Measurements from ENCODE around the gene ADH1A. TPM values are rescaled to one million over a fixed set of nuclear protein-coding genes. Genes with fewer than 3 reads are reported as not detected.
"Not testable (repeated sequence)": the region's sequence is repeated elsewhere in the genome, so short reads cannot be mapped to it uniquely, and the experiment has no call there.

The ADH1A gene
- polyA plus RNA-seq, 3 donors: 0.60 to 2.3 (median 1.6) TPM

GRCh38 chr4:99282731-99283130 lies 8.1 kb downstream of the ADH1A start:
- no peak for DNase-seq

- DNase-seq: no peak
Observed at GRCh38 chr4:99281261-99281660, 9.5 kb downstream of the ADH1A start.

DNA sequence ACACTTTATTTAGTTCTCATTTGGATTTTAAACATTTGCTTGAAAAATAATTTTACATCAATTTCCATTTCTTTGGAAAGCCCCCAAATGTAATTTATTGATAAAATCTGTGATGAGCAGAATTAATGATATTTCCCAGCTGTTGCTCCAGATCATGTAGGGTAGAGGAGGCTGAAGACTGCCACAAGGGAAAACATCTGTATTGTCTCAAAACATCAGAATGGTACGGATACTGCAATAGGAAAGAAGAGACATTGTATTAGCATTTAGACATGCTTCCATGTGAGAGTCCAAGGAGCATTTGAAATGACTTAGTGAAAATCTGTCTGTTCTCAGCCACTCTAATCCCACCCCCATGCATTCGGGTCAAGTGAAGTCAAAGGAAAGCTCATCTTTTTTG lies 14.4 kb downstream of the ADH1A start:
- DNase-seq: peak; percentile 9

DNA sequence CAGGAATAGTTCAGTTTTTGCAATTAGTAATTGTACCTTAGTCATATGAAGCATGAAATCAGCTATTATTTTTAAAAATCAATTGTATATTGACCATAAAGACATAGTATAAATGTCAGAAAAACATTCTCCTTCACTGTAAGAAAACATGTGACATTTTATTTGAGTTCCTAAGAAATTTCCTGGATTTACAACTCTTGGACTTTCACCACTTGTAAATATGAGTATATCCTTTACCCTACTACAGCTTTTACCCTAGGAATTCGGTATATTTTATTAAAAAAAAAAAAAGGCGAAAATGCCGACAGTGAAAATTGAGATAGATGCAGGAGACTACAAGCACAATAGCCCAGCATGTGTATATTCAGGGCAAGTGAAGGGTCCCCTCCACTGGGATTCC lies 14.9 kb downstream of the ADH1A start:
- DNase-seq: no peak

- DNase-seq: no peak
Observed at GRCh38 chr4:99275050-99275449, 15.7 kb downstream of the ADH1A start.

- no peak for DNase-seq
Observed at GRCh38 chr4:99273704-99274103, 17.1 kb downstream of the ADH1A start.

DNA sequence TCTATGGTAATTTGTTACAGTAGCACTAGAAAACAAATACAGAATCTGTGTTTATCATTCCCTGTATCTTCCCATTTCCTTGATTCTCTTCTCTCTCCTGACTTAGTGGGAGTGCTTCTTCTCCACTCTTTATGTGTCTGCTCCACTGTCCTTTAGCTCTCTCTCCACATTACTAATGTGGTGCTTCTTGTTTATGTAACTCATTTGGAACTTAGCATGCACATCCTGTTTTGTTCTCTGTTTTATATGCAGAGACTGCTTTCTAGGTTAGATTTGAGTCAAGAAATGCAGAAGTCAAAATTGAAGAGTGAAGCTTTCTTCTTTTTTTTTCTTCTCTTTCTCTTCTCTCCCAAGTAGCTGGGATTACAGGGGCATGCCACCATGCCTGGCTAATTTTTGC lies 25.9 kb downstream of the ADH1A start:
- no peak for DNase-seq

- no peak for DNase-seq
Observed at GRCh38 chr4:99252746-99253145, 38.0 kb downstream of the ADH1A start.

DNA sequence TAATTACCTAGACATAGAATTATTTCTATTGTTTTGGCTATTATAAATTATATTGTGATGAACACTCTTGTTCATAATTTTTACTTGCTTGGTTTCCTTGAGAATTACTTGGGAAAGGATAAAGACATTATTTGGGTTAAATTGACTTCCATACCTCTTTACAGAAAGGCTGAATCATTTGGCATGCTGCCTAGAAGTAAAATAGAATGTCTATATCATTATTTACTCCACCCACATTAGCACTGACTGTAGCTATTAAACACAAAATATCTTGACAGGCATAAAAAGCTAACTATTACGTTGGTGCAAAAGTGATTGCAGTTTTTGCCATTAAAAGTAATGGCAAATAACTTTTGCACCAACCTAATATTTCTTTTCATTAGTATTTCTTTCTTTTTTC lies 42.1 kb downstream of the ADH1A start:
- DNase-seq: no peak

- DNase-seq: no peak
Observed at GRCh38 chr4:99235955-99236354, 54.8 kb downstream of the ADH1A start.

GRCh38 chr4:99234331-99235010 lies 56.3 kb downstream of the ADH1A start:
- DNase-seq: no peak

- not testable (repeated sequence) for DNase-seq
Observed at GRCh38 chr4:99233397-99233796, 57.4 kb downstream of the ADH1A start.

GRCh38 chr4:99228706-99229105 lies 62.1 kb downstream of the ADH1A start:
- DNase-seq: not testable (repeated sequence)

GRCh38 chr4:99227646-99228045 lies 63.1 kb downstream of the ADH1A start:
- DNase-seq: not testable (repeated sequence)

Other genes starting within 250 kb of the ADH1A start
- gene ADH5, start 202.2 kb downstream of the ADH1A start, polyA plus RNA-seq (ENCODE audit: insufficient read length in 3 of 3): 100 to 1,000 TPM; 259 to 262 (median 262) TPM
- 1 to 10 TPM in 1 of 3 donors, under 1 TPM in 2; 0.47 to 1.1 (median 0.99) TPM for gene ADH4, start 146.7 kb downstream of the ADH1A start, polyA plus RNA-seq (ENCODE audit: insufficient read length in 3 of 3)
- gene ADH6, start 71.7 kb downstream of the ADH1A start, polyA plus RNA-seq (ENCODE audit: insufficient read length in 3 of 3): 10 to 100 TPM; 27.3 to 34.6 (median 31.8) TPM
- gene ADH1B, start 30.4 kb upstream of the ADH1A start, polyA plus RNA-seq (ENCODE audit: insufficient read length in 3 of 3): 10 to 100 TPM; 20.9 to 28.6 (median 26.1) TPM
- 100 to 1,000 TPM; 121 to 139 (median 124) TPM for gene ADH1C, start 61.8 kb upstream of the ADH1A start, polyA plus RNA-seq (ENCODE audit: insufficient read length in 3 of 3)
- gene ADH7, start 144.4 kb upstream of the ADH1A start, polyA plus RNA-seq (ENCODE audit: insufficient read length in 3 of 3): not detected
- under 1 TPM in 2 of 3 donors, not detected in 1; 0.14 to 0.19 TPM for gene C4orf17, start 220.0 kb upstream of the ADH1A start, polyA plus RNA-seq (ENCODE audit: insufficient read length in 3 of 3)